Astrocyte (in vitro differentiated cells and primary cell): ENCODE results near the gene TSPAN33.

Experiments
- EZH2 ChIP-seq: IDR thresholded peaks from 2 replicates; pipeline ENCODE4 v1.6.1; 2012; ENCODE audit warnings: mild to moderate bottlenecking, low read length, inconsistent platforms; ENCODE audit not compliant: insufficient read depth
- TF ChIP-seq, protein P1 (sequence below): IDR thresholded peaks from 2 replicates; pipeline ENCODE4 v1.5.1; 2011; ENCODE audit warnings: low read depth, mild to moderate bottlenecking, inconsistent platforms, low read length, moderate library complexity; ENCODE audit not compliant: insufficient read depth

DNA sequence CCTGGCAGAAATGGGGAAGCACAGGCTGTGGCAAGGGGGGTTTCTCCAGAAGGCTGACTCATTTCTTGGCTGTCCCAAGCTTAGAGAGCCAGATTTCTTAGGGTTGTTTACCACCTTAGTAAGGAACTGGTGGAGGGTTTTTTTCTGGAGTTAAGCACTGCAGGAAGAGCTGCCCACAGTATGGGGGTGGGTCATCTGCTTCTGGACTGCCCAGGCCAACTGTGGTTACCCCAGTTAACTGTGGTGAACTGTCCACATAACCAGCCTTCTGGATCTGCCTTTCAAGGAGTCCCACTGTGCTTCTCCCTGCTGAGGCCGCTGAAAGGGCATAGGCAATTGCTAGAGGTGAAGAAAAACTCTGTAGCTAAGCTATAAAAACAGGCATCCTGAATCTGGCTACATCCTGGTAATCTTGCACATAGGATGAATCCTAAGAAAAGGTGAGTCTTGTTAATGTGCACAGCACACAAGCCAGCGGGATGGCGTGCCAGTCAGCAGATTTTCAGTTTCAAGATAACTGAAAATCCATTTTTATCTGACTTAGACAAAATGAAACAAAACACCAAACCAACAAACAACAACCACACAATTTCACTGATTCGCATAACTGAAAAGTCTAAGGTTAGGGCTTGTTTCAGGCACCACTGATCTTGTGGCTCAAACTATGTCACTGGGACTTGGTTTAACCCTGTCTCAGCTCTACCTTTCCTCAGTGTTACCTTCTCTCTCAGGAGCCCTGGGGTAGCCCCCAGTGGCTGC, 21.6 kb upstream of the TSPAN33 start:
- TF ChIP-seq, protein P1, sequence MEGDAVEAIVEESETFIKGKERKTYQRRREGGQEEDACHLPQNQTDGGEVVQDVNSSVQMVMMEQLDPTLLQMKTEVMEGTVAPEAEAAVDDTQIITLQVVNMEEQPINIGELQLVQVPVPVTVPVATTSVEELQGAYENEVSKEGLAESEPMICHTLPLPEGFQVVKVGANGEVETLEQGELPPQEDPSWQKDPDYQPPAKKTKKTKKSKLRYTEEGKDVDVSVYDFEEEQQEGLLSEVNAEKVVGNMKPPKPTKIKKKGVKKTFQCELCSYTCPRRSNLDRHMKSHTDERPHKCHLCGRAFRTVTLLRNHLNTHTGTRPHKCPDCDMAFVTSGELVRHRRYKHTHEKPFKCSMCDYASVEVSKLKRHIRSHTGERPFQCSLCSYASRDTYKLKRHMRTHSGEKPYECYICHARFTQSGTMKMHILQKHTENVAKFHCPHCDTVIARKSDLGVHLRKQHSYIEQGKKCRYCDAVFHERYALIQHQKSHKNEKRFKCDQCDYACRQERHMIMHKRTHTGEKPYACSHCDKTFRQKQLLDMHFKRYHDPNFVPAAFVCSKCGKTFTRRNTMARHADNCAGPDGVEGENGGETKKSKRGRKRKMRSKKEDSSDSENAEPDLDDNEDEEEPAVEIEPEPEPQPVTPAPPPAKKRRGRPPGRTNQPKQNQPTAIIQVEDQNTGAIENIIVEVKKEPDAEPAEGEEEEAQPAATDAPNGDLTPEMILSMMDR = no peak
- no peak for TF ChIP-seq EZH2
